ENCODE results near the gene TRABD2B.

The TRABD2B gene

GRCh38 chr1:48022306-48022705 lies 25.1 kb upstream of the TRABD2B start:
- H3K27ac ChIP-seq (ENCODE audit: low read length) = no peak overlapping the region
- ATAC-seq (ENCODE audit: insufficient read depth, low read depth) (no peak), DNase-seq (no peak)
- no peaks in the 10 kb centered on the region for H3K79me2 ChIP-seq (ENCODE audit: insufficient read depth, low read length)
- H3K36me3 ChIP-seq (ENCODE audit: insufficient read depth, low read length) = no peaks in the 10 kb centered on the region
- H3K4me1 ChIP-seq (ENCODE audit: insufficient read depth, low read length) = no peaks in the 10 kb centered on the region
- H4K20me1 ChIP-seq (ENCODE audit: insufficient read depth, low read length) = no peaks in the 10 kb centered on the region
- no peak for TF ChIP-seq EZH2 (IDR thresholded peaks at IDR 0.05; ENCODE audit: borderline replicate concordance, low read depth, low read length, severe bottlenecking)
- no peak for TF ChIP-seq CTCF (IDR thresholded peaks at IDR 0.05; ENCODE audit: borderline replicate concordance, extremely low read depth, low read length, poor library complexity, severe bottlenecking)
- H3K27me3 ChIP-seq (ENCODE audit: insufficient read depth, low read length, poor library complexity) = peaks cover 5% of the 10 kb centered on the region
- H3K9me3 ChIP-seq (ENCODE audit: insufficient read depth, low read length, severe bottlenecking) = no peaks in the 10 kb centered on the region
- no peak overlapping the region for H3K4me3 ChIP-seq (ENCODE audit: low read depth in 1 of 2, low read length in 2 of 2)
- H3K9ac ChIP-seq (ENCODE audit: low read depth, low read length) = no peak overlapping the region
- H2AFZ ChIP-seq (ENCODE audit: low read depth, low read length) = no peak overlapping the region
- H3K4me2 ChIP-seq (ENCODE audit: insufficient read depth, low read length) = no peak overlapping the region

GRCh38 chr1:48021792-48022191 lies 24.6 kb upstream of the TRABD2B start:
- no peak overlapping the region for H3K9ac ChIP-seq (ENCODE audit: low read depth, low read length)
- no peak overlapping the region for H3K4me2 ChIP-seq (ENCODE audit: insufficient read depth, low read length)
- H3K9me3 ChIP-seq (ENCODE audit: insufficient read depth, low read length, severe bottlenecking) = no peaks in the 10 kb centered on the region
- no peak for ATAC-seq (ENCODE audit: insufficient read depth, low read depth)
- no peaks in the 10 kb centered on the region for H3K36me3 ChIP-seq (ENCODE audit: insufficient read depth, low read length)
- TF ChIP-seq EZH2 (IDR thresholded peaks at IDR 0.05; ENCODE audit: borderline replicate concordance, low read depth, low read length, severe bottlenecking) (no peak), CTCF (IDR thresholded peaks at IDR 0.05; ENCODE audit: borderline replicate concordance, extremely low read depth, low read length, poor library complexity, severe bottlenecking) (no peak)
- H4K20me1 ChIP-seq (ENCODE audit: insufficient read depth, low read length) = no peaks in the 10 kb centered on the region
- H3K79me2 ChIP-seq (ENCODE audit: insufficient read depth, low read length) = no peaks in the 10 kb centered on the region
- H2AFZ ChIP-seq (ENCODE audit: low read depth, low read length) = no peak overlapping the region
- H3K4me1 ChIP-seq (ENCODE audit: insufficient read depth, low read length) = no peaks in the 10 kb centered on the region
- peaks cover 8% of the 10 kb centered on the region for H3K27me3 ChIP-seq (ENCODE audit: insufficient read depth, low read length, poor library complexity)
- no peak overlapping the region for H3K27ac ChIP-seq (ENCODE audit: low read length)
- no peak for DNase-seq
- no peak overlapping the region for H3K4me3 ChIP-seq (ENCODE audit: low read depth in 1 of 2, low read length in 2 of 2)

GRCh38 chr1:48019714-48020315 lies 22.6 kb upstream of the TRABD2B start:
- Histone ChIP-seq H3K27me3 (ENCODE audit: insufficient read depth, low read length, poor library complexity) (peaks cover 11% of the 10 kb centered on the region), H3K9ac (ENCODE audit: low read depth, low read length) (no peak overlapping the region), H3K4me2 (ENCODE audit: insufficient read depth, low read length) (no peak overlapping the region), H3K27ac (ENCODE audit: low read length) (no peak overlapping the region), H3K4me1 (ENCODE audit: insufficient read depth, low read length) (no peaks in the 10 kb centered on the region), H3K36me3 (ENCODE audit: insufficient read depth, low read length) (no peaks in the 10 kb centered on the region), H3K4me3 (ENCODE audit: low read depth in 1 of 2, low read length in 2 of 2) (no peak overlapping the region), H3K9me3 (ENCODE audit: insufficient read depth, low read length, severe bottlenecking) (no peaks in the 10 kb centered on the region), H3K79me2 (ENCODE audit: insufficient read depth, low read length) (no peaks in the 10 kb centered on the region), H4K20me1 (ENCODE audit: insufficient read depth, low read length) (no peaks in the 10 kb centered on the region), H2AFZ (ENCODE audit: low read depth, low read length) (no peak overlapping the region)
- ATAC-seq (ENCODE audit: insufficient read depth, low read depth) (no peak), DNase-seq (no peak)
- TF ChIP-seq CTCF (IDR thresholded peaks at IDR 0.05; ENCODE audit: borderline replicate concordance, extremely low read depth, low read length, poor library complexity, severe bottlenecking) (no peak), EZH2 (IDR thresholded peaks at IDR 0.05; ENCODE audit: borderline replicate concordance, low read depth, low read length, severe bottlenecking) (no peak)

All from DND-41 (cell line).